ENCODE results near the gene MSRB3.

- TF ChIP-seq CTCF (conservative IDR thresholded peaks at IDR 0.05; ENCODE audit: low read length) (no peak), EZH2phosphoT487 (IDR thresholded peaks at IDR 0.05; ENCODE audit: borderline replicate concordance) (no peak)
Measured at GRCh38 chr12:65330331-65330730, 51.8 kb downstream of the MSRB3 start.
